ENCODE results near the gene SIN3B.

Gene SIN3B

DNA sequence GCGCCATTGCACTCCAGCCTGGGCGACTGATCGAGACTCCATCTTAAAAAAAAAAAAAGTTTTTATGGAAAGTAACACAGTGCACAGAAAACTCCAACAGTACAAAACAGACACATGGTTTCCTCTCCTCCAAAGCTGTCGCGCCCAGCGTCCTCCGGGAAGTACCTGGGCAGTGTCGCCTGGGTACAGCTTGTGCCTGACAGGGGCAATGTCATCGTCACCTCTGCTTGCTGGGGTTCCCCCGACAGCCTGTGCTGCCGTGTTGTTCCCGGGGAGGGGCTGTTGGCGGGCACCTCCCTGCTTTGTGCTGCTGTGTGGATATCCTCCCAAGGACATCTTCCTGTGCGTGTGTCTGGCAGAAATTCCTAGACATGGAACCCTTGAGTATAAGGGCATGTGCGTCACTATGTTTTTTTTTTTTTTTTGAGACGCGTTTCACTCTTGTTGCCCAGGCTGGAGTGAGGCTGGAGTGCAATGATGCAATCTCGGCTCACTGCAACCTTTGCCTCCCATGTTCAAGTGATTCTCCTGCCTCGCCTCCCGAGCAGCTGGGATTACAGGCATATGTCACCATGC lies 57.2 kb downstream of the SIN3B start:
- DNase-seq (ENCODE audit: low read depth, low spot score), result no peak

DNA sequence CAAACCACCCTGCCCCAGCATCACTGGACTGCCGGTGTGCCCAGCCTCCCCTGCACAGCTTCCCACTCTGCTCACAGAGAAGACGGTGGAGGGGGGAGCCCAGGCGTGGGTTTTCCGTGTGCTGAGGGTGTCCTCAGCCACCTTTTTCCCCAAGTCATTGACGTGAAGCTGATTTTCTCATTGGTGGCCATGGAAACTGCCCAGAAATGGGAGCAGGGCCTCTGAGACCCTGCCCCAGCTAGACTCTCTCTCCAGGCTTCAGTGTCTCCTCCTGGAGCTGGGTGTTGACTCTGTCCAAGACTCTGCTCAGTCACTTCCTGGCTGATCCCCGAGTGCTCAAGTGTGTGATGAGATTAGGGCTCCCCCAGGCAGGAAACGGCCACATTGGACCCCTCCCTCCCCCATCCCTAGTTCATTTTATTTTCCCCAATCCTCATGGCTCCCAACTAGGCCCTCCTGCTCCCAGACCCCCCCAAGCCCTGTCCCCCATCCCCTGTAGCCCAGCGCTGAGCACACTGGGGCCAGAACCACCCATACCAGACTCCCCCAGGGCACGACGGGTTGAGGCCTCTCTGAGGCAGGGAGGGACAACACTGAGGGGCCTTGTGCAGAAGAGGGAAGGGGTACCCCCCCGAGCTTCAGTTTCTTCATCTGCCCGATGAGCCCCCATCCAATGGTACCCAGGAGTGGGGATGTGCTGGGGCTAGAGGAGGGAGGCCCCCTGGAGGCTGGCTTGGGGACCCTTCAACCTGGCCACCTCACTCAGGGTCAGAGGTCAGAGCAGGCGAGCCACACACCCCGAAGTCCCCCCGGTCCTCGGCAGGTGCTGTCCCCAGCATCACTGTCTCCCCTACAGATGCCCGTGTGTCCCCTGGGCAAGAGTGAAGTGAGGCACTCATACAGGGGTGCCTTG lies 58.4 kb downstream of the SIN3B start:
- H3K4me3 ChIP-seq (ENCODE audit: low read length), result no peak overlapping the region
- no peak for DNase-seq (ENCODE audit: low read depth, low spot score)

More for the DNA sequence above, 57.2 kb downstream of the SIN3B start:
- no peak overlapping the region for H3K4me3 ChIP-seq (ENCODE audit: low read length)

DNA sequence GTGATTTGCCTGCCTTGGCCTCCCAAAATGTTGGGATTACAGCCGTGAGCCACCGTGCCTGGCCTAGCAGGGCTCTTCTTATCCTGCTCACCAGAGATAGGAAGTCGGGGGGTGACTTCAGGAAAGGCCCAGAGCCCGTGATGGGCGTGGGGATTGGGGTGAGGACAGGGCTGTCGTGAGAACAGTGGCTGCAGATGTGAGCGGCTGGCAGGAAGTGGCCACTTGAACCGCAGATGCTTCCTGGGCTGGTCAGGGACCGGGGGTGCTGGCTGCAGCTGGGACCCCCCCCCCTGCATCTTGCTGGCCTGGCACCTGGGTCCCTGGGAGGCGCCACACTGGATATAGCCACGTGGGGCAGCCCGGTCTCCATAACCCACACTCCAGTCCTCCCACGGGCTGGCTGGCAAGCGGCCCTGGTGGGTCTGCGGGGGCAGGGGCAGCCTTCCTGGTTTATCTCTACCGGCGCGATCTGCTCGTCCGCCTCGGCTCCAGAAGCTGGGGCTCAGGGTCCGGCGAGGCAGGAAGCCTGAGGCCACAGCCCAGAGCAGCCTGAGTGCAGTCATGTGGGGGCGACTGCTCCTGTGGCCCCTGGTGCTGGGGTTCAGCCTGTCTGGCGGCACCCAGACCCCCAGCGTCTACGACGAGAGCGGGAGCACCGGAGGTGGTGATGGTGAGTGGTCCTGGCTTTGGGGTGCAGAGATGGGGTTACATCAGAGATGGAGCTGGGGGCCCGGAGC lies 59.6 kb downstream of the SIN3B start, which contains the start of gene F2RL3:
Gene F2RL3, plus strand, starts transcription at position 371 of the 737 bp plus-strand sequence. Its CDS starts 191 bp downstream, at position 562.
- H3K4me3 ChIP-seq (ENCODE audit: low read length), result no peak within 1 kb of the TSS

DNA sequence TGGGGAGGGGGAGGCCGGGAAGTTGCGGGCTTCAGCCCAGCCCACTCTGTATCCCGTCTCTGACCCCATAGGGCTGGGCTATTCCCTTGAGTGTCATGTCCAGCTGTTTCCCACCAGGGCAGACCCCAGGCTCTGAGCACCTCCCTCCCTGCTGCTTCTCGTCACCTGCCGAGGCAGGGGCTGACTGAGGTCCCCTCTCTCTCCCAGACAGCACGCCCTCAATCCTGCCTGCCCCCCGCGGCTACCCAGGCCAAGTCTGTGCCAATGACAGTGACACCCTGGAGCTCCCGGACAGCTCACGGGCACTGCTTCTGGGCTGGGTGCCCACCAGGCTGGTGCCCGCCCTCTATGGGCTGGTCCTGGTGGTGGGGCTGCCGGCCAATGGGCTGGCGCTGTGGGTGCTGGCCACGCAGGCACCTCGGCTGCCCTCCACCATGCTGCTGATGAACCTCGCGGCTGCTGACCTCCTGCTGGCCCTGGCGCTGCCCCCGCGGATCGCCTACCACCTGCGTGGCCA lies 60.2 kb downstream of the SIN3B start:
- no peak for DNase-seq (ENCODE audit: low read depth, low spot score)
- H3K4me3 ChIP-seq (ENCODE audit: low read length), result no peak overlapping the region

More for the DNA sequence above, 59.6 kb downstream of the SIN3B start, which contains the start of gene F2RL3:
- DNase-seq (ENCODE audit: low read depth, low spot score), result peak; percentile 12

DNA sequence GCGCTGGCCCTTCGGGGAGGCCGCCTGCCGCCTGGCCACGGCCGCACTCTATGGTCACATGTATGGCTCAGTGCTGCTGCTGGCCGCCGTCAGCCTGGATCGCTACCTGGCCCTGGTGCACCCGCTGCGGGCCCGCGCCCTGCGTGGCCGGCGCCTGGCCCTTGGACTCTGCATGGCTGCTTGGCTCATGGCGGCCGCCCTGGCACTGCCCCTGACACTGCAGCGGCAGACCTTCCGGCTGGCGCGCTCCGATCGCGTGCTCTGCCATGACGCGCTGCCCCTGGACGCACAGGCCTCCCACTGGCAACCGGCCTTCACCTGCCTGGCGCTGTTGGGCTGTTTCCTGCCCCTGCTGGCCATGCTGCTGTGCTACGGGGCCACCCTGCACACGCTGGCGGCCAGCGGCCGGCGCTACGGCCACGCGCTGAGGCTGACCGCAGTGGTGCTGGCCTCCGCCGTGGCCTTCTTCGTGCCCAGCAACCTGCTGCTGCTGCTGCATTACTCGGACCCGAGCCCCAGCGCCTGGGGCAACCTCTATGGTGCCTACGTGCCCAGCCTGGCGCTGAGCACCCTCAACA lies 60.8 kb downstream of the SIN3B start:
- no peak for DNase-seq (ENCODE audit: low read depth, low spot score)
- H3K4me3 ChIP-seq (ENCODE audit: low read length), result no peak overlapping the region

DNA sequence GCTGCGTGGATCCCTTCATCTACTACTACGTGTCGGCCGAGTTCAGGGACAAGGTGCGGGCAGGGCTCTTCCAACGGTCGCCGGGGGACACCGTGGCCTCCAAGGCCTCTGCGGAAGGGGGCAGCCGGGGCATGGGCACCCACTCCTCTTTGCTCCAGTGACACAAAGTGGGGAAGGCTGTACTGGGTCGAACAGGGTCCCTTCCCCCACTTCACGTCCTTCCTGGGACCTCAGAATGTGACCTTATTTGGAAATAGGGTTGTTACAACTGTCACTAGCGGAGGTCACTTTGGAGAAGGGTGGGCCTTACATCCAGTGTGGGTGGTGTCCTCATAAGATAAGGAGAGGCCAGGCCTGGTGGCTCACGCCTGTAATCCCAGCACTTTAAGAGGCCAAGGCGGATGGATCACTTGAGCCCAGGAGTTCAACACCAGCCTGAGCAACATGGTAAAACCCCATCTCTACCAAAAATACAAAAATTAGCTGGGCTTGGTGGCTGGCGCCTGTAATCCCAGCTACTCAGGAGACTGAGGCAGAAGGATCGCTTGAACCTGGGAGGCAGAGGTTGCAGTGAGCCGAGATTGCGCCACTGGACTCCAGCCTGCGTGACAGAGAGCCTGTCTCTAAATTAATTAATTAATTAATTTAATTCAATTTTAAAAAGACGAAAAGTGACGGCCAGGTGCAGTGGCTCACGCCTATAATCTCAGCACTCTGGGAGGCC lies 61.4 kb downstream of the SIN3B start:
- no peak for DNase-seq (ENCODE audit: low read depth, low spot score)
- H3K4me3 ChIP-seq (ENCODE audit: low read length), result no peak overlapping the region

DNA sequence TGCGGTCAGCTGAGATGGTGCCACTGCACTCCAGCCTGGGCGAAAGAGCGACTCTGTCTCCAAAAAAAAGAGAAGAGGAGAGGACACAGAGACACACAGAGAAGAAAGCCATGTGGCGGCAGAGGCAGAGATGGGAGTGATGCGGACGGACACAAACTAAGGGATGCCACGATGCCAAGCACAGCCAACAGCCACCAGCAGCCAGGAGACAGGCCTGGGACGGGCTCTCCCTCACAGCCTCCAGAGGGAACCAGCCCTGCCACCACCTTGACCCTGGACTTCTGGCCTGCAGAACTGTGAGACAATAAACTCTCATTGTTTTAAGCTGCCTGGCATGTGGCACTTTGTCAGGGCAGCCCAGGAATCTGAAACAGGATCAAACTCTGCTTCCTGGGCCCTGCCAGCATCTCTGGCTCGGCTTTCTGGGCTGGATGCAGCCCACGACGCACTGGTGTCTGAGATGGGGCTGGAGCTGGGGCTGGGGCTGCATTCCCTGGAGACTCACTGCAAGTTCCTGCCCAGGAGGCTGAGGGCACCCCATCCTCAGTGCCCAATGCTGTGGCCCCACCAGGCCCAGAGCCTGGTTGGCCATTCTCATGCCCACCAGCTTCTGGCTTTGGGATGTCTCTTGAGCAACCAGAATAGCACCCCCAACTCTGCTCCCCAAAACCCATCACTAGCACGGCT lies 62.6 kb downstream of the SIN3B start:
- no peak overlapping the region for H3K4me3 ChIP-seq (ENCODE audit: low read length)
- no peak for DNase-seq (ENCODE audit: low read depth, low spot score)

DNA sequence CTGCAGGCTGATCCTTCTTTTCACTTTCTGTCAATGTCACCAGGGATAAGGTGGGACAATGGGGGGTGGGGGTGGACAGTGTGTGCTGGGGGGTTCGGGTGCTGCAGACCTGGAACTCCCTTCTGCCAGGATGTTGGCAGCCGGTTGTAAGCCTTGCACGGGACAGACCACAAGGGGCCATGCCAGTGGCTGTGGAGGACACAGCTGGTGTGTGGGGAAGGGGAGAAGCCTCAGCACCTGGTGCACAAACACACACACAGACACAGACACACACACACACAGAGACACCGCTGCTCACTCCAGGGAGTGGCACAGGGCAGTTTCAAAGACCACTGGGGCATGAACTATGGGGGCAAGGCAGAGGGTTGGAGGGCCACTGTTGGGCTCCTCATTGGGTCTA lies 63.2 kb downstream of the SIN3B start:
- peak; percentile 52 for DNase-seq (ENCODE audit: low read depth, low spot score)
- H3K4me3 ChIP-seq (ENCODE audit: low read length), result no peak overlapping the region

DNA sequence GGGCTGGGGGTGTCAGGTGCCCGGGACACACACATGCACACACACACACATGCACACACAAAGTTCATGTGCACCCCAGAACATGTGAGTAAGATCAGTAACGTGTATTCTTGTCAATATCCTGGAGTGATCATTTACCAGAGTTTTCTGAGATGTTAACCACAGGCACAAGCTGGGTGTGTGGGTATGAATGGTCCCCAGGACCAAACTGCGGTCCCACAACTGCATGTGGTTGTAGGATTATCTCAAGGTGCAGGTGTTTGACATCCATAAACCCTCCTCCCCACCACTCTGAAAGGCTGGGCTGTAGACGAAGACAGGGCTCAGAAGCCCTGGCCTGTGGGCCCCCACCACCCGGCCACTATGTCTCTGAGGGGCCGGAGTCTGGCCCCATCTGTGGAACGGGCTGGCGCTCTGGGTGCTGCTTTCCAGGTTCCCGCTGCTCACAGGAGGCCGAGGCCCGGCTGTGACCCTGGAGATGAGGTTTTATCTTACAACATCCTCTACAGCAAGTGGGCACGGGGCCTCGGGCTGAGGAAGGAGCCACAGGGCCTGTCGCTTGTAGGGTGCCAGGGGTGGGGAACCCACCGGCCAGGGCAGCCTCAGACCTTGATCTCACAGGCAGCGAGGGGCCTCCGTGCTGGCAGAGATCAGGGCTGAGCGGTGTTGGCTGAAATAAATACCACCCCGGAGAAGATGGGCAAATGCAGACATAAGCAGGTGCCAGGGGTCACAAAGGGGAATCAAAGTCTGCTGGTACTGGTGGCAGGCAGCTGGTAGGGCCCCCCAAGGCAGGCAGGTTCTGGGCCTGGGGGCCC lies 63.9 kb downstream of the SIN3B start:
- no peak overlapping the region for H3K4me3 ChIP-seq (ENCODE audit: low read length)
- DNase-seq (ENCODE audit: low read depth, low spot score), result peak; percentile 82

DNA sequence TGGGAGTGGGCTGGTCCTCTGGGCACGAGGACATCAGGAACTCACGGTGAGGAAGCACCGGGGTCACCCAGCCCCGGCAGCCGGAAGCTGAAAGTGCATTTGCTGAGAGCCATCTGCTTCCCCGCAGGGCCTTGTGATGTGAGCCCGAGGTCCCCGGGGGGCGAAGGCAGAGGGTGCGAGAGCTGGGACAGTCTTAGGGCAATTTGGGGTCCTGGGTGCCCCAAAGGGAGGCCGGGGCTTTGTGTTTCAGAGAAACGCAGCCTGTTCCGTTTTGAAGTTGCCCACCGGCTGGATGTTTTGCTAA lies 64.4 kb downstream of the SIN3B start:
- peak; percentile 5 for DNase-seq (ENCODE audit: low read depth, low spot score)
- no peak overlapping the region for H3K4me3 ChIP-seq (ENCODE audit: low read length)

DNA sequence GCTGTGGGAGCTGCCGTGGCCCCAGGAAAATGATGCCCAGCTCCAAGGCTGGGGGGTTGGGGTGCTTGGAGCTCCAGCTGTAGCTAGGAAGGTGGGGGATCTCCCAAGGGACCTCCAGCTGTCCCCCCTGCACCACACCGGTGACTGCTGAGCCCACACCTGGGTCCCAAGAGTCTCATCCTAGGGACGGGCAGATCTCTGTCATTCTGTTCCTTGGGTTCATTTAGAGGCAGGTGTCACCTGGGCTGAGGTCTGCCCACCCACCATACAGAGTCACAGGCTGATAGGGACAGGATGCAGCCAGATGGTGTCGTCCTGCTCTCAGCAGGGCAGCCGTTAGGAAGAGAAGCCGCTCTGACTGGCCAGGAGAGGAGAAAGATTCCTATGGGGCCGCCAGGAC lies 64.9 kb downstream of the SIN3B start:
- H3K4me3 ChIP-seq (ENCODE audit: low read length), result no peak overlapping the region
- DNase-seq (ENCODE audit: low read depth, low spot score), result no peak

DNA sequence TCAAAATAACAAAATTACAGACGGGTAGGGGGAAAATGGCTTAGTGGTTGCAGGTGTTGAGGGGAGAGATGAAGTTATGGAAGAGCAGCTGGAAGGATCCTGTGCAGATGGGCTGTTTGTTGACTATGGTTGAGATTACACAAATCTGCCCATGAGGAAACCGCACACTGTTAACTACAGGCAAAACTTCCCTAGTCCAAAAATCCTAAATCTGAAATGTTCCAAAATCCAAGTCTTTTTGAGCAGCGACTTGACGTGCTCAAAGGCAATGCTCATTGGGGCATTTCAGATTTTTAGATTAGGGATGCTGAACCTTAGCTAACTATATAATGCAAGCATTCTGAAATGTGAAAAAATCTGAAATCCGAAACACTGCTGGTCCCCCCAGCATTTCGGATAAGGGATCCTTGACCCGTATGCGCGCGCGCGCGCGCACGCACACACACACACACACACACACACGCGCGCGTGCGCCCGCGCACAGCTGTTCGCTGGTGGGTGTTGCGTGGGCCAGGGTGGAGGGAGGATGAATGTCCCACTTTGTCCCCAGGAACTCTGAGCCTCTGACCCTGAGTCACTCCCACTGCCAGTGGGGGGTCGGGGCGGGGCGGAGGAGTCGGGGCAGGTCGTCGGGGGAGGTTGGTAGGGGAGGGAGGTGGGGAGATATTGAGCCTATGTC lies 66.4 kb downstream of the SIN3B start:
- no peak for DNase-seq (ENCODE audit: low read depth, low spot score)
- H3K4me3 ChIP-seq (ENCODE audit: low read length), result no peak overlapping the region

DNA sequence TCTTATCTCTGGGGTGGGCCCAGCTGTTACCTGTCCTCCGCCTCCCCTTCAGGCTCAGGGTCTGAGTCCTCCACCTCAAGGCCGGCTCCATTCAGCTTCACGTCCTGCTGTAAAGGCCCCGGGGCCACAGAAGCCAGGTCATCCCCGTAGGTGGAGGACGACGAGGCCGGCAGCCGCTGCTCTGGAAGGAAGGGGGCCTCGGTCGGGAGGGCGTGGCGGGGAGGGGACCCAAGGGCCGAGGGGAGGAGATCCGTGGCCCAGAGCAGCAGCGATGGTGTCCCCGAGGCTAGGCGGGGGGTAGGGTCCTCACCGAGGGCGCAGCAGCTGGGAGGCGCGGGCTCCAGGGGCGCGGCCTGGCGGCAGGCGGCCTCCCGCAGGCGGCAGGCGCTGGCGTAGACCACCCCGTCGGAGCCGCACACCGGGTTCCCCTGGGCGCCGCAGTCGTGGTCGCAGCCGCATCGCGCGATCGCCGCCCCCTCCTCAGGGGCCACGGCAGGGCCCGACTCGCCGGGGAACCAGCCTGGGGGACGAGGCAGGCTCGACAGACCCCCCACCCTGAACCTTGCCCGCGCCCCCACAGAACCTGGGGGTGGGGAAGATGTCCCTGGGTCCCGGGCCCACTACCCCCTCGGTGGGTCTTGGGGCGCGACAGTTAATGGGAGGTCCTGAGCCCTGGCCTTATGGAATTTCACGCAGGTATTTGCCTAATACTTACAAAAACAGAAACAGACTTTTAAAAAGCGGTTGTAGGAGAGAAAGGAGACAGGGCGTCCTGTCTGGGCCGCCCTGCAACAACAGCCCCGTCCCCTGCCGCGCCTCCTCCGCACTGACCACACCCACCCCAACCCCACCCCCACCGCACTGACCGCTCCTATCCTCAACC lies 67.2 kb downstream of the SIN3B start:
- DNase-seq (ENCODE audit: low read depth, low spot score), result no peak

DNA sequence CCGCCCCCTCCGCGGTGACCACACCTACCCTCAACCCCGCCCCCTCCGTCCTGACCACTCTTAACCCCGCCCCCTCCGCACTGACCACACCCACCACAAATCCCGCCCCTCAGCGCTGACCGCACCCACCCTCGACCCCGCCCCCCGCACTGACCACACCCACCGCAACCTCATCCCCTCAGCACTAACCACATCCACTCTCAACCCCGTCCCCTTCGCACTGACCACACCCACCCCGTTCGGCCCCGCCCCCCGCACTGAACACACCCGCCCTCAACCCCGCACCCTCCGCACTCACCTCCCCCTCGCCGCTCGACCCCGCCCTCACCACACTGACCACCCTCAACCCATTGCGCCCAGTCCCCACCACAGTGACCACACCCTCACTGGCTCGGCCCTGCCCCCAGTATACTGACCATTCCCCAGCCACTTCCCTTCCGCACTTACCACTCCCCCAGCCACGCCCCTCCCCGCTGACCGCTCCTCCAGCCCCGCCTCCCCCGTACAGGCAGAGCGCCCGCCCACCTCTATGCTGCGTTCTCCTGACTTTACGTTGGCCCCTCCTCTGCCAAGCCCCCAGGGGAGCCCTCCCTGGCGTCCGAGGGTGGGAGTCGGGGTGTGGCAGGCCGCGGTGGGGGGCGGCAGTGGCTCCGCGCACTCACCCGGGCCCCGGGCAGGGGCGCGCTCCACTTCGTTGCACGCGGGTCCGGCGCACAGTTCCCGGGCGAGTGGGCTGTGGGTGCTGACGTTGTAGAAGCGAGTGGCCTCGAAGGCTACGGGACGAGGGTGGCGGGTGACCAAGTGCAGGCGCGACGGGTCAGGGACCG lies 68.0 kb downstream of the SIN3B start:
- peak; percentile 20 for DNase-seq (ENCODE audit: low read depth, low spot score)
- H3K4me3 ChIP-seq (ENCODE audit: low read length), result no peak overlapping the region

More for the DNA sequence above, 67.2 kb downstream of the SIN3B start:
- H3K4me3 ChIP-seq (ENCODE audit: low read length), result no peak overlapping the region

DNA sequence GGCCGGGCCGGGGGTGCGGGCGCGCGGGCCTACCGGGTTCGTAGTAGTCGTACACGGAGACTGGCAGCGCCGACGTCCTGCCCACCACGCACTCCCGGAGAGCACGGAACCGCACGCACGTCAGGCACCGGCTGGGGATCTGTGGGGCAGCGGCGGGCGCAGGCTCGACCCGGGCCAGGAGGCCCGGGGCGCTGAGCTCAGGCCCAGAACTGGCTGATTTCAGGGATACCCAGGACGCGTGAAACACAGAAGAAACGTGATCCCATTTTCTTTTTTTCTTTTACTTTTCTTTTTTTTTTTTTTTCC lies 68.6 kb downstream of the SIN3B start:
- H3K4me3 ChIP-seq (ENCODE audit: low read length), result no peak overlapping the region
- DNase-seq (ENCODE audit: low read depth, low spot score), result no peak
